GM12878 (cell line): ENCODE measurements around the gene KDM4C.

ENCODE experiments used
- BRCA1 ChIP-seq: IDR thresholded peaks from 2 replicates; pipeline ENCODE4 v1.6.1; 2011; ENCODE audit warnings: low read depth, low read length, improper control_type of control experiment
- CTCF ChIP-seq, 3 experiments: IDR thresholded peaks in 2 of 3; conservative IDR thresholded peaks in 1 of 3; 2 replicates each; pipeline ENCODE4 v1.5.1; 2011; ENCODE audit warnings: low read depth in 3 of 3, low read length in 3 of 3, mild to moderate bottlenecking in 3 of 3, control low read depth in 2 of 3, moderate library complexity in 2 of 3, inconsistent platforms in 1 of 3, mixed read lengths in 1 of 3; ENCODE audit not compliant: control insufficient read depth in 2 of 3, insufficient read depth in 1 of 3; ENCODE audit errors: extremely low read depth in 1 of 3
- EP300 ChIP-seq, 2 experiments: fragments of 150-350 bp in 1 of 2; IDR thresholded peaks; 2 replicates each; pipeline ENCODE4 v1.6.1; 2011 to 2012; ENCODE audit warnings: low read depth in 2 of 2, low read length in 2 of 2, borderline replicate concordance in 1 of 2, improper control_type of control experiment in 1 of 2, inconsistent platforms in 1 of 2; ENCODE audit not compliant: control insufficient read depth in 1 of 2
- LARP7 ChIP-seq: fragments of 450-650 bp; IDR thresholded peaks from 2 replicates; pipeline ENCODE4 v1.6.1; 2017; ENCODE audit warnings: mild to moderate bottlenecking
- MAX ChIP-seq: IDR thresholded peaks from 2 replicates; pipeline ENCODE4 v1.6.1; 2012; ENCODE audit warnings: low read depth, low read length, improper control_type of control experiment
- POLR2A ChIP-seq: IDR thresholded peaks from 2 replicates; pipeline ENCODE4 v1.6.1; 2011; ENCODE audit warnings: low read depth, mild to moderate bottlenecking, low read length
- SP1 ChIP-seq: IDR thresholded peaks from one replicate; pipeline ENCODE4 v1.6.1; 2011; ENCODE audit warnings: low read depth, low read length
- STAT1 ChIP-seq: fragments of 450-650 bp; conservative IDR thresholded peaks from 2 replicates; pipeline ENCODE4 v1.6.1; 2014; ENCODE audit warnings: antibody characterized with exemption, mild to moderate bottlenecking
- TAF1 ChIP-seq: IDR thresholded peaks from 2 replicates; pipeline ENCODE4 v1.6.1; 2011; ENCODE audit warnings: mild to moderate bottlenecking, low read depth, low read length, borderline replicate concordance

GRCh38 chr9:6884101-6884500 lies 126.3 kb downstream of the KDM4C start:
- TF ChIP-seq EP300 (IDR thresholded peaks at IDR 0.05; ENCODE audit: borderline replicate concordance in 1 of 2, control insufficient read depth in 1 of 2, low read depth in 2 of 2, low read length in 2 of 2) (no peak), SP1 (no peak), BRCA1 (no peak), POLR2A (no peak), MAX (no peak), LARP7 (no peak), STAT1 (no peak), CTCF (IDR thresholded peaks at IDR 0.05 in 2 of 3, conservative IDR thresholded peaks at IDR 0.05 in 1 of 3; ENCODE audit: control insufficient read depth in 2 of 3, extremely low read depth in 1 of 3, insufficient read depth in 1 of 3, low read depth in 3 of 3, low read length in 3 of 3) (no peak), TAF1 (no peak)
